ENCODE data around the gene ZNF230.

- TF ChIP-seq POLR2A (IDR thresholded peaks at IDR 0.05) = no peak
- no peak for TF ChIP-seq POLR2AphosphoS5 (IDR thresholded peaks at IDR 0.05; ENCODE audit: insufficient read depth in 1 of 2, low read depth in 1 of 2)
- no peak for TF ChIP-seq CTCF (IDR thresholded peaks at IDR 0.05)
These were observed 7.7 kb downstream of the ZNF230 start for GRCh38 chr19:44010468-44010867.
